DMS53 treated with DMSO at 0.1 percent for 48 hours (cell line): ENCODE results near the gene ARID1B.

Experiments
- DNase-seq: peaks from one replicate; lab custom pipeline; 2025; ENCODE audit not compliant: unreplicated experiment; lab: John Stamatoyannopoulos, UW

ARID1B gene

DNA sequence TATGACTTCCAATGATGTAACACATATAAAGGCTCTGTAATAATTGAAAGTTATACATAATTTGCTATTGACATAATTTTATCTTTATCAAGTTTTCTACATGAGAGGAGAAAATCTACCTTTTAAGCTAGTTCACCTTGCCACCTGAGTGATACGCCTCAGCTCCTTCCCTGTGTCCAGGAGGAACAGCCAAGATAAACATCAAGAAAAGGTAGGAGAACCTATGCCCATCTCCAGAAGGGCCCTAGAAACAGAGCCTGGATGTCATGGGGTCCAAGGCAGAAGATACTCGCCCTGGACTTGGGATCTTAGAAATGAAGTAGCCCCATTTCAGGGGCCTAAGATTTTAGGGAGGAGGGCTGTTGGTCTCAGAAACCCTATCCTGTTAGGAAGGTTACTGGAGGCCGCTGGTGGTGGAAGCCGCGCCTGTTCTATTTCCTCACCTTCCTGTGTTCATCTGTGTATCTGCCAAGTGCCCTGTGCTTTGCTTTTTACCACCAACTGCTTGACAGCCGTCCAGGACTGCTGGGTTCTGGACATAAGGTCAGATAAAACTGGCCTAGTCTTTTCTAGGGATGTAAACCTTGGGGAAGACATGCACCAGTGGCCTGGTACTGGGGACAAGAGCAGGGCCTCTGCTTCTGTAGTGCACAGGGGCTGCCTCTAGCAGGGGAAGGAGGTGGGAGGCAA lies 178.5 kb downstream of the ARID1B start:
- DNase-seq: no peak

DNA sequence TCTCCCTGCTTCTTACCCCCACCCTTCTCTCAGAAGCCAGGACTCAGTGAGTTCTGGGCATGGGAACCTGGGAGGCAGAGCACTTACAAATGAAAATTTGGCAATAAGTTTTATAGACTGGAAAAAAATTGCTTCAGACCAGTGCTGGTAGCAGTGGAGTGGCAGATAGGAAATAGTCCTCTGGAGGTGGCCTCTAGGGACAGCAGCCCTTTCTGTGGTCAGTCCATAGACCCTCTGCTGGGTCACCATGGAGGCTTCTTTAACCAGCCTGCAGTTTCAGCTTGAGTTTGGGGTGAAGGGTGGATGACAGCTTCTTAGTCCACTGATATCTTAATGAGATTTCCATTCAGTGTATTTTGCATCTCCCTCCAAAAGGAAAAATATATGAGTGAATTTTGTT lies 179.1 kb downstream of the ARID1B start:
- DNase-seq: no peak

DNA sequence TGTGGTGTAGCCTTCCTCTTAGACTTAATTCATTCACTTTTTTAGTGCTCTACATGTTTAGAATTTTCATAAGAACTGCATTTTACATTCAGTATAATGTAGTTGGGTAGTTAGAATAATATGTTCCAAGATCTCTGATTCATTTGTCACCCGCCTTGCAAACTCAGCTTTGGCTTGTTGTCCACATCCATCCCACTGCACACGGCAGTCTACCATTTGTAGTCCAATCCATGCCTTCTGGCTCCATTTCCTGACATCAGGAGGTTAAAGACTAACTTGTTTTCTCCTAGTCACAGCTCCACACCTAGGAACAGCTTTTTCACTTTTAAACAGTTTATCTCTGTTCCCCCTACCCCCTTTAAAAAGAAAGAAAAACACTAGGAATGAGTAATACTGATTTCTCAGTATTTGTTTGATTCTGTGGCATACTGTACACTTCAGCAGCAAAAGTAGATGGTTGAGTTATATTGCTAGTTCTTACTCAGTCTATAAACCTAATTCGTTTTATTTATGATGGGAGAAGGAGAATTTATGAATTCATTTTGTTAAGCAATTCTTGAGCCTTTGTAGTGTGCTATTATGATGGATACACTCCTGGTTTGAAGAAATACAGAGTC lies 180.9 kb downstream of the ARID1B start:
- no peak for DNase-seq

DNA sequence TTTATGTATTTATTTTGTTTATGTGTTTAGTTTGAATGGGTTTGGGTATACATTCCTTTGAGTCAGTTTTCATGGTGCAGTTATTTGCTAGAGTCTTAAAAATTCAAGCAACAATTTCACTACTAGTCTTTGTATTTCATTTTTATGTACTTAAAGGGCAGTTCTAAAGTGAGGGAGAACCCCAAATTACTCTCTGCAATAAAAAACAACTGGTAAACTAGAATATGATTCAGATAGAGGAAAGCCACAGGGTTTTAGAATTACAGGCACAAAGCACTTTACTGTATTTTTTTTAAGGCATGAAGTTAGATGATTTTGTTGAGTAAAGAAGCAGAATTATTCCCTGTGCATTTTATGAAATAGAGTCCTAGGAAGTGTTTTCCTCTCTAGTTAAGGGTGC lies 183.3 kb downstream of the ARID1B start:
- DNase-seq: no peak

DNA sequence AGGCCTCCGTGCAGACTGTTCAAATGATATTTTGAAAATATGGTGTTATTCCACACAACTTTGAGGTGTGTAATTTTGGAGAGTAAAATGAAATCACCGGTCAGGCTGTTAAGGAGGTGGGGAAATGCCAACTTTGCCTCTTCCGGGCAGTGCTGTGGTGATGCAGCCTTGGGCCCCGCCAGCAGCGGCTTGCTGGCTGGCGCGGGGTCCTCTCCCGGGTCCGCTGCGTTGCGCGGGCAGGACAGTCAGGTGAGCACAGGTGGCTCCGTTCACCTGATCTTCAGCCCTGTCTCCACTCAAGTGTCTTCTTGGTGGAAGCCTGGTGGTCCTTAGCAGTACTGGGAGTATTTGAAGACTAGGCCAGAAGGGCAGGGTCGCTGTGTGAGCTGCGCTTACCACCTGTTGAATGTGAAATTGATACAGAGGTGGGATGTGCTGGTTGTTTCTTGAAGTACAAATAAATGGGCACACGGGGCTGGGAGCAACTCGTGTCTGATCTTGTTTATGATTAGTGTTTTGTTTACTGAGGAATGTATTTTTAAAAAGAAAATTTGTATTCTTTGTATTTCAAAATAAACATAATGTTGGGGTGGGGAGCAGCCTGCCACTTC lies 184.2 kb downstream of the ARID1B start:
- no peak for DNase-seq

DNA sequence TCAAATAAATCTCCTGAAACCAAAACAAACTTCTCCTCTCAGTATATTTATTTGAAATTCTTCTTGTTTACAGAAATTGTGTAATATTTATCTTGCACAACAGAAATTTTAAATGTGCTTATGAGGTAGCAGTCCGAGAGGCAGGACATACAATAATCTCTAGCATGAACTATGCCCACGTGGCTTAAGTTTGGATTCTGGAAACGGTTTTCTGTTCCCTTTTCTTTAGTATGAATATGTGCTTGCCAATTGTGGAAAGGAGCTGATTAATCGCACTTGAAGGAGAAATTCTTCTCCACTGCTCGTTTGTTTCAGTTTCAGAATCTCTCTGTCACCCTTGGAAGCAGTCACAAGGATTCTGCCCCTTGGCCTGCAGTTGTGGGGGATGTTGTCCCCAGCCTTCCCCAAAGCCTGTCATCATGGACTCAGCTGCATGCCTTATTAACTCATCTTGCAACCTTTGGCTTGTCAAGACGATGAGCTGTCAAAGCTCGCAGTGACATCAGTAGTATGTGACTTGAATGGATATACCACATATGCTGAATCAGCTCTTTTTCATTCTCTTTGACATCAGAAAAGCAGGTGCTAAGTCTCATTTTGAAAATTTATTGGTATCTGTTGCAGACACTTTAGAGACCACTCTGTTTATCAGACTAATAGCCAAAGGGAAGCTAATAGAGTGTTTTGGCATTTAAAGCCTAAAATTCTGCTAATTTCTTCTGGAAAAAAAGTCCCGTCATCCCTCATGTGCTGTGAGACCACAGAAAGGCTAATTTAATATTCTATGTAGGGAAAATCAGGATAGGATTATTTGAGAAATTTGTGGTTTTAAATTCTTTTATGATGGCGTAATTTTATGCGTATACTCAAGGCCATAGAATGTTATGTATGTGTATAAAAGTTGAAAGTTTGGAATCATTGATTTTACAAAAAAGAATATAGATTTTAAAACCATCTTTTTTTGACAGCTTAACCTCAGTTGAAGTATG lies 186.8 kb downstream of the ARID1B start:
- DNase-seq: no peak

DNA sequence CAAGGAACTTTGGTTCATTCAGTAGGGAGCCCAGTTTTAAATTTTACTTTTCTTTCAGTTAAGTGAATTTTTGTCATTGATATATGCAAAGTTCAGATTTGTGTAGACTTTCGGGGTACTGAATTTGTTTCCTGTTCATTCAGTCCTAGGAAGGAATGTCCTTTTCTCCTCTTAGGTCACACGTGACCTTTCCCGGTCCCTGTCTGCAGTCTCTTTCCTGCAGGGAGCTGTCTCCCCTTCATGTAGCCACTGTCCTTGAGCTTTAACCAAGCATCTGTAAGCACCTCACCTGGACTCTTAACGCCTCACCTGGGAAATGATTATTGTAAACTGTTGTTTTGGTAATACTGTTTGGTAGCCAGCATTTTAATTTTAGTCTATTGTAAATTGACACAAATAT lies 190.7 kb downstream of the ARID1B start:
- DNase-seq: no peak

DNA sequence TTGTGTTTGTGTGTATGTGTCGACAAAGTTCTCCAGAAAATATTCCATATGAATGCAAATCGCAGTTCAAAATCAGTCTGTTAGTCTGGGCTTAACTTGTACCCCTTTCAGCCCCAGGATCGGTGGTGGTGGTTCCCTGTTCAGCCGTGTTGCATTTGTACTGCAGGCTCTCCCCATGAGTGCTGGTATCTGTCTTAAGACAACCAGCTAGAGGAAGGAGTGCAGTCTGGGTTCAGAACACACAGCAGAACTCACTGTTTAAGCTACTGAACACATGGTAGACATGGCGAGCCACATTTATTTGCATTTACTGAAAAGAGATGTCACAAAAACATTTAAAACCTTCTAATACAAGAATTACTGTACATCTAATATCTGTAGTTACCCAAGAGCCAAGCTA lies 192.1 kb downstream of the ARID1B start:
- DNase-seq: no peak

DNA sequence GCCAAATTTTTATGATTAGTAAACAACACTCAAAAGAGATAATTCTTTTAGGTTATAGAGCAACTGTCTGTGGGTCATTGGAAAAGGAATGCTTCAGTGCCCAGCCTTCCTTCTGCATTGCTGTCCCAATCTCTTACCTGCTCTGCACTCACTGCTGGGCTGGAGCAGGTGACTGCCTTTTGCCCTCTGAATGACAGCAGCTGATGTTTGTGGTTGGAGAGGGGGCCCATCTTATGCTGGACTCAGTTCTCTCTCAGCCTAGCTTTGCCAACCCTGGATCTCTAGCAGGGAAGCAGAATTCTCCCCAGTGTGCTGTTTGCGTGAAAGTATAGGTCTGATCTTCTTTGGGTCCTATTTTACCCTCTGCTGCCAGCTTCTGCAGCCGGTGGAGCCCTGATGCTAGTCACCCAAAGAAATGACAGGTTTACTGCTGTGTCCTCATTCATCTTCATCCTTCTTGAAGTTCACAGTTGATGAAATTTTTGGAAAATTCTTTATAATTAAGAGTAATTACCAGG lies 193.5 kb downstream of the ARID1B start:
- DNase-seq: no peak

DNA sequence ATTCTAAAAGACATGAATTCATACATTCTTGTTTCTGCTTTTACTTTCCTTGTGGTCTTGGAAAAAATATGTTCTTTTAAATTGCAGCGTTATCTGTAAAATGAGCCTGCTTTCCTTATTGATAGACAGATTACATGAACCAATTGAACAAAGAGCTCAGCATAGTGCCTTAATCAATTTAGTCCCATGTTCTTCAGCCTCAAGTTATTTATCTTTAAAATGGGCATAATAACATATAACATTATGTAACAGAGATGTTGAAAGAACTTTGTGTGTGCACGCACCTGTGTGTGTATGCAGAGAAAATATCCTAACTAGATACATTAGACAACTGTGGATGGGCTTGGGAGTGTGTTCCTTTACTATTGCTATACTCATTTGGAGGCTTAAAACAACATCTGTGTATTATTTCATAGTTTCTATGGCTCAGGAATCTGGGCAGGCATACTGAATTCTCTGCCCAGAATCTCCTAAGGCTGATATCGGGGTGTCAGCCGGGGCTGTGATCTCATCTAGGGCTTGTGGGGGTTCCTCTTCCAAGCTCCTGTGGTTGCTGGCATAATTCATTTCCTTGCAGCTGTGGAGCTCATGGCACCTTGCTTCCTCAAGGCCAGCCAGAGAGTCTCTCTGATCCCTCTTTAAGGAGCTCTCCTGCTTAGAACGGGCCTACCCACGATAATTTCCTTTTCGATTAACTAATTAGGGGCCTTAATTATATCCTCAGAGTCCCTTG lies 194.1 kb downstream of the ARID1B start:
- no peak for DNase-seq

DNA sequence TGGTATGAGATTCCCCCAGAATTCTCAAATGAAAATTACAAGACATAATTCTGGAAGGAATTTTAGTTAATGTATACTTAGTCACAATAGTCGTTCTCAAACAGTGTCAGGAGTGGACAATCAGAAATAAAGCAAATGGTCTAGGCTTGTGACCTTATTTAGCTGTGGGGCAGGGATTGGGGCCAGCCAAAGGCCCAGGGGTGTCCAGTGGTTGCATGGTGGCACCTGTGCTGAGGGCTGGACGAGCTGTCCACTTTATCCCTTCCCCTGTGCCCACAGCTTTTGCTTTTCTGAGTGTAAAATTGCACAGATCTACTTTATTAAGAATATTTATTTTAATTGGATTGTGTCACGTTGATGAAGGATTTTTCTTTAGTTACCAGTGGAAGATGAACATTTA lies 195.0 kb downstream of the ARID1B start:
- DNase-seq: no peak

DNA sequence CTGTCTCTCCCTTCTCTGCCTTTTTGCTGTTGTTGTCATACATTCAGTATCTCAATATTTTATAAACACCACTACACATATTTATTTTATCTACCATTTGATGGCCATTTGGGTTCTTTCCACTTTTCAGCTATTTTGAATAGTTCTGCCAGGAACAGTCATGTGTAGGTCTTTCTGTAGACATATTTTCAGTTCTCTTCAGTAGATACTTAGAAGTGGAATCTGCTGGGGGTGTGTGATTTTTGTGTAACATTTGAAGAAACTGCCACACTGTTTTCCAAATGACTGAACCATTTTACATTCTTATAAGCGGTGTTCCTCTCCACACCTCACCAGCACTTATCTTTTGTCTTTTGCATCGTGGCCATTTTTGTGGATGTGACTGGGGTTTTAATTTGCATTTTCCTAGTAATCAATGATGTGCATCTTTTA lies 197.7 kb downstream of the ARID1B start:
- no peak for DNase-seq

DNA sequence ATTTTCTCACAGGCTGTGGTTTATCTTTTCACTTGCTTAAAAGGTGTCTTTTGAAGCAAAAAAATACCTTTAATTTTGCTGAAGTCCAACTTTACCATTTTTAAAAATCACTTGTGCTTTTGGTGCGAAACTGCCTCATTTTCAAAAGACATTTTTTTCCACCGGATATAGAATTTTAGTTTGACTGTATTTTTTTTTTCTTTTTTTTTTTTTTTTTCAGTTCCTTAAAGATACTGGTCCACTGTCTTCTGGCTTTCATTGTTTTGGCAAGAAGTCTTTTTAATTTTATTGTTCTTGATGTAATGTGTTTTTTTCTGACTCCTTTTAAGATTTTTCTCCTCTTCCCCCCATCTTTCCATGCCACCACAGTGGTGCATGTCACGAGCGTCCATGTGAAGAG lies 198.2 kb downstream of the ARID1B start:
- no peak for DNase-seq

DNA sequence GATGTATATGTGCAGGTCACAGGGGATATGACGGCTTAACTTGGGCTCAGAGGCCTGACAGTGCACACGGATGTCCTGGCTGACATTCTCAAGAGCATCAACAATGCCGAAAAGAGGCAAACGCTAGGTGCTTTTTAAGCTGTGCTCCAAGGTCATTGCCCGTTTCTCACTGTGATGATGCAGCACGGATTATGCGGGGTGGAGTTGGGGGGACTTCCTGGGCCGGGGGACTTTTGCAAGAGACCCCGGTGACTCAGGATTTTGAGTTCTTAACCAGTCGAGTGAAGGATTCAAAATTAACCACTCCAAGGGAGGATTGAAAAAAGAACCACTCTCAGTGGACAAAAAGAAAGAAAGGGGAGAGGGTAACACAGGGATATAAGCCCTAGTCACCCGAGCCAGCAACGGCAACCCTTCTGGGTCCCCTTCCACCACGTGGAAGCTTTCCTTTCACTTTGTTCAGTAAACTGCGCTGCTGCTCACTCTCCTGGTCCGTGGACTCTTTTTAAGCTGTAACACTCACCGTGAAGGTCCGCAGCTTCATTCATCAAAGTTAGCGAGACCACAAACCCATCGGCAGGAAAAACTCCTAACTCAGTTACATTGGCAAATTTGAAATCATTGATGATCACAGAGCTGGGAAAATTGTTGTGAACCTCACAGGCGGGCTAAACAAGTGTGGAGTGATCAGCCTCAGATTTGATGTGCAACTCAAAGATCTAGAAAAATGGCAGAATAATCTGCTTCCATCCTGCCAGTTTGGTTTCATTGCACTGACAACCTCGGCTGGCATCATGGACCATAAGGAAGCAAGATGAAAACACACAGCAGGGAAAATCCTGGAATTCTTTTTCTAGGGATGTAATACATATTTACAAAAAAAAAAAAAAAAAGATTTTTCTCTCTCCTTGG lies 199.3 kb downstream of the ARID1B start:
- DNase-seq: peak; percentile 15

DNA sequence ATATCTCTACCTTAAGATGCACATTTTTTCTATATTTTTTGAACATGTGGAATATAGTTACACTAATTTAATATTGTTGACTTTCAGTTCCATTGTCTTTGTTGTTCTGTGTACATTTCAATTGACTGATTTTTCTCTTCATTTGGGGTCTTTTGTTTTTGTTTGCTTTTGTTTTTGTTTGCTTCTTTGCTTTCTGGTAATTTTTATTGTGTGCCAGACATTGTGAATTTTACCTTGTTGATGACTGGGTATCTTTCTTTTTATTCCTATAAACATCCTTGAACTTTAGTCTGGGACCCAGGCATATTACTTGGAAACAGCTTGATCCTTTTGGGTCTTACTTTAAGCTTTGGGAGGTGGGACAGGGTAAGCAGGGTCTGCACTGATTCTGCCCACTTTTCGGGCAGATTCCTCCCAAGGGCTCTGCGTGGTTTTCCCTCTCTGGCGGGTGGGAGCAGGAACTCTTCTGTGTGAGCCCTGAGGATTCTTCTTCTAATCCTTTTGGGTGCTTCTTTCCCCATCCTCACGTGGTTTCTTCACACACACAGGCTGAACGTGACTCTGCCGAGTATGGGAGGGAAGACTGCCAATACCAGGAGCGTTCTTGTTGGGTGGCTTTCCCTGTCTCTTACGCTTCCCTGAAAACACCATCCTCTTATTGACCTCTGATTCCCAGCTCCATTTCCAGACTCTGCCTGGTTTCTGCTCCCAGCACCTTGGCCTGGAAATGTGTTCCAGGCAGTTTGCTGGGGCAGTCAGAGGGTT lies 200.5 kb downstream of the ARID1B start:
- no peak for DNase-seq

DNA sequence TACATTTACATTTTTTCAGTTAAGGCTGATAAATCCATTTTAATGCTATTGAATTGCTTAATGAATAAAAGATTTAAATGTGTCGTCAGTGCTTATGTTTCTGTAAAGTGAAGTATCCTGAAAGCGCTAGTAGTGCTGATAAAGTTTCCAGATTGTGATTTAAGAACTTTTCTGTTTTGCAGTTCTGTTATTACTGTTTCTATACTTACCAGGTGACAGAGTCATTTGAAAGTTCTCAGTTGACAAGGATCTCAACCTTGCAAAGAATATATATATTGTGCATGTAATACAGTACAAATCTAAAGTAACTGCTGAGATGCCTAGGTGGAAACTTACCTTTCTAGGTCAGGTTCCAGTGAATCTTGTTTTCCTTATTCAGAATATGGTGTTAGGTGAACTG lies 201.8 kb downstream of the ARID1B start:
- DNase-seq: no peak

DNA sequence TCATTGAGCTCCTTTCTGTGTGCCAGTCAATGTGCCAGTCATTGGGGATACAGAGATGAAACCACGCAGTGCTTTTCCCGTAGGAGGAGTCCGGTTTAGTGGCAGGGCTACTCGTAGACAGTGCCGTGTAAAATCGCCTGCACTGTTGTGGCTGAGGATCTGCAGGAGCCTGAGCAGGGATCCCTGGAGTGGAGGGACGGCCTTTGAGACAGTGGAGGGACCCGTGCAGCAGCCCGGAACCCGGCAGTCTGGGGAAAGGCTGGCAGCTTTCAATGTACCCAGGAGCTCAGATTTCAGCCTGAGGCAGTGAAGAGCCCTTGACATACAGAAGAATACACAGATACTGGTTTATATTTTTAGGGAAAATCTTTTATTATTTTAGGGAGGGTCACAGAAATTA lies 203.3 kb downstream of the ARID1B start:
- DNase-seq: peak; percentile 82

DNA sequence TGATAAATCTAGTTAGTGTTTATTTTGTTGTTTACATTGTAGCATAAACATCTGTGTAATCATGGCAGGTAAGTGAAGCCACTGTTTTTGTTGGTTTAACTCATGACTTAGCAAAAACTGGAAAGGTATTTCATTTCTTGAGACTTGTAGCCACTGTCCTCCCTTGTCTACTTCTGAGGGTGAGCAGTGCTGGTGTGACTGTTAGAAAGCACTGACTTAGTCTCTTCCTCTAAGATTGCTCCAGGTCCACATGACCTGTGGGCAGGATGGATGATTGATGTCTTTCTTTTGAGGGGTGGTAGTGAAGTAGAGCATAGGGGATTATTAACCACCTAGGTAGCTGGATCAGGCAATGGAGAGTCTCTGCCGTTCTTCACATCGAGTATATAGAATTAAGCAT lies 203.8 kb downstream of the ARID1B start:
- DNase-seq: no peak

DNA sequence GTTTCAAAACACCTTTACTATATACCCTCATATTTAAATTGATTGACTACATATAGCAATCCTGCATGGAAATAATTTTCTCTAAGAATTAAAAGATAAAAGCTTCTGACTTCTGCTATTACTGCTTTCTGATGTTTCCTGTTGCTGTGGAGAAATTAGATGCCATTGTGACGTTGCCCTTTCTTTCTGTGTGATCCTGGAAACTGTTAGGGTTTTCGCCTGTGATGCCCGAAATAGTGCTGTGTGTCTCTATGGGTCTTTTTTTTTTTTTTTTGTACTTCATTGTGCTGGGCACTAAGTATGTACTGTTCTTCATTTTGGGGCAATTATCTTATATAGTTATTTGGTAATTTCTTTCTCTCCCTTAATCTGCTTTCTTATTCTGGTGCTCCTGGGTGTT lies 205.0 kb downstream of the ARID1B start:
- no peak for DNase-seq
